HL-60 (cell line): ENCODE results near the gene COX14.

ENCODE experiments used
- DNase-seq, 2 experiments: peaks; one replicate each; pipeline ENCODE4 v3.0.0-alpha.2; 2010 to 2020; ENCODE audit warnings: low read depth in 1 of 2, low spot score in 1 of 2
- H3K27ac ChIP-seq: fragments of 250-450 bp; sonication (Bioruptor Pico); replicated peaks from 2 replicates; pipeline ENCODE4 v1.5.1; 2020; ENCODE audit warnings: mild to moderate bottlenecking, moderate library complexity
- H3K27me3 ChIP-seq: fragments of 250-450 bp; sonication (Bioruptor Pico); 2 replicates; pipeline ENCODE4 v1.5.1; 2021; ENCODE audit warnings: mild to moderate bottlenecking, moderate library complexity; ENCODE audit not compliant: insufficient read depth, poor library complexity, severe bottlenecking
- H3K4me3 ChIP-seq: replicated peaks from 2 replicates; pipeline ENCODE4 v1.5.1; 2011; ENCODE audit warnings: mild to moderate bottlenecking, control low read depth, low read length; ENCODE audit not compliant: insufficient read depth
- GABPA ChIP-seq: IDR thresholded peaks from 2 replicates; pipeline ENCODE4 v1.6.1; 2012; ENCODE audit warnings: low read depth
- POLR2AphosphoS5 ChIP-seq: IDR thresholded peaks from 2 replicates; pipeline ENCODE4 v1.6.1; 2012; ENCODE audit warnings: low read depth
- REST ChIP-seq: IDR thresholded peaks from 2 replicates; pipeline ENCODE4 v1.6.1; 2012; ENCODE audit warnings: low read depth; ENCODE audit not compliant: insufficient replicate concordance
- SPI1 ChIP-seq: IDR thresholded peaks from 2 replicates; pipeline ENCODE4 v1.6.1; 2012; ENCODE audit warnings: low read depth, mild to moderate bottlenecking, borderline replicate concordance
- TF ChIP-seq, protein P1 (sequence below): IDR thresholded peaks from one replicate; pipeline ENCODE4 v1.5.1; 2011; ENCODE audit warnings: low read length, control low read depth, inconsistent platforms; ENCODE audit not compliant: insufficient read depth

The COX14 gene

DNA sequence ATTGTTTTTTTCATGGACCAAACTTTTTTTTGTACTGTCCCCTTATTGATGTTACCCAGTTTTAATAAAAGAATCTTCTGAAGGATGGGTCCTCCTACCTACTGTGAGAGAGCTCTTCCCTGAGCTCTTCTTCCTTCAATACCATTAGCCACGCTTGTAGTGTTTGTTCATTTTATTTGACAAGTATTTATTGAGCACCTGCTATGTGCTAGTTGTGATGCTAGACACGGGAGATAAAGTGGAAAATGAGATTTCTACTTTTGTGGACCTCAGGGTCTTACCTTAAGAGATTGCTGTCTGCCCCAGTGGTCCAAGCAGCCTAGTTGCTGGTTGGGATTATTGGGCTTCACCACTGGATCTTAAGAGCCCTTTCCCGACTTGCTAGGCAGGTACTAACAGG lies 11.5 kb upstream of the COX14 start:
- TF ChIP-seq SPI1 (no peak), POLR2AphosphoS5 (no peak), GABPA (no peak), REST (no peak)
- TF ChIP-seq, protein P1, sequence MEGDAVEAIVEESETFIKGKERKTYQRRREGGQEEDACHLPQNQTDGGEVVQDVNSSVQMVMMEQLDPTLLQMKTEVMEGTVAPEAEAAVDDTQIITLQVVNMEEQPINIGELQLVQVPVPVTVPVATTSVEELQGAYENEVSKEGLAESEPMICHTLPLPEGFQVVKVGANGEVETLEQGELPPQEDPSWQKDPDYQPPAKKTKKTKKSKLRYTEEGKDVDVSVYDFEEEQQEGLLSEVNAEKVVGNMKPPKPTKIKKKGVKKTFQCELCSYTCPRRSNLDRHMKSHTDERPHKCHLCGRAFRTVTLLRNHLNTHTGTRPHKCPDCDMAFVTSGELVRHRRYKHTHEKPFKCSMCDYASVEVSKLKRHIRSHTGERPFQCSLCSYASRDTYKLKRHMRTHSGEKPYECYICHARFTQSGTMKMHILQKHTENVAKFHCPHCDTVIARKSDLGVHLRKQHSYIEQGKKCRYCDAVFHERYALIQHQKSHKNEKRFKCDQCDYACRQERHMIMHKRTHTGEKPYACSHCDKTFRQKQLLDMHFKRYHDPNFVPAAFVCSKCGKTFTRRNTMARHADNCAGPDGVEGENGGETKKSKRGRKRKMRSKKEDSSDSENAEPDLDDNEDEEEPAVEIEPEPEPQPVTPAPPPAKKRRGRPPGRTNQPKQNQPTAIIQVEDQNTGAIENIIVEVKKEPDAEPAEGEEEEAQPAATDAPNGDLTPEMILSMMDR: no peak
- no peak overlapping the region for H3K4me3 ChIP-seq
- no peak overlapping the region for H3K27ac ChIP-seq
- no peak for DNase-seq
- H3K27me3 ChIP-seq: no peaks in the 10 kb centered on the region

GRCh38 chr12:50101663-50102062 lies 10.4 kb upstream of the COX14 start:
- Histone ChIP-seq H3K27me3 (no peaks in the 10 kb centered on the region), H3K27ac (no peak overlapping the region), H3K4me3 (no peak overlapping the region)
- no peak for TF ChIP-seq SPI1
- TF ChIP-seq, protein P1: no peak
- TF ChIP-seq POLR2AphosphoS5: no peak
- no peak for TF ChIP-seq GABPA
- no peak for TF ChIP-seq REST
- no peak for DNase-seq

DNA sequence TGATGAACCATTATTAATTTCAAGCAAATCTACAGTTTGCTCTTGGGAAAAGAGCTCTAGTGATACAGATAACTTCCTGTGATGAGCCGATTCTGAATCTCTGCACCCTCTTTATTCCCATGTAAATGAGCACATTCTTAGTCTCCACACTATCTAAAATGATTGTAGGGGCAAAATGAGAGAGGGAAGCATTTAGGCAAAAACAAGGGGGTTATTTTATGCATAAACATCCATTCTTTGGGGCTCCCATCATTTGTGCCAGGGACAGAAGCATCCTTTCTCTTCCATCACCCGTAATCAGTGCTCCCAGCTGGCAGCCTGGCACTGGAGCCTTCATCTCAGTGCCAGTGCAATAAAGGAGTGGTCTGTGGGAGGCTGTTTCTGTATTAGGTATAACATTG lies 9.9 kb upstream of the COX14 start:
- Histone ChIP-seq H3K4me3 (no peak overlapping the region), H3K27ac (no peak overlapping the region), H3K27me3 (no peaks in the 10 kb centered on the region)
- no peak for DNase-seq
- no peak for TF ChIP-seq POLR2AphosphoS5
- TF ChIP-seq, protein P1: no peak
- TF ChIP-seq SPI1: no peak
- TF ChIP-seq REST: no peak
- TF ChIP-seq GABPA: no peak
